Urinary bladder (tissue), 4 donors: ENCODE measurements around the gene GNPDA2. TPM values are rescaled to one million over a fixed set of nuclear protein-coding genes. Genes with fewer than 3 reads are reported as not detected.
A peak's percentile ranks its signal among the peaks of the same experiment; 100 is the strongest.
"Not testable (repeated sequence)": the region's sequence is repeated elsewhere in the genome, so short reads cannot be mapped to it uniquely, and the experiment has no call there.

Experiments used
- DNase-seq: peaks from one replicate; pipeline ENCODE4 v3.0.0-alpha.2; 2015; ENCODE audit errors: extremely low spot score
- H3K27ac ChIP-seq: one replicate; pipeline ENCODE4 v1.5.1; 2013; ENCODE audit warnings: low read depth, mild to moderate bottlenecking, moderate library complexity
- H3K36me3 ChIP-seq: one replicate; pipeline ENCODE4 v1.6.1; 2013; ENCODE audit warnings: mild to moderate bottlenecking, moderate library complexity; ENCODE audit not compliant: insufficient read depth
- H3K4me1 ChIP-seq: one replicate; pipeline ENCODE4 v1.6.1; 2013; ENCODE audit warnings: mild to moderate bottlenecking, moderate library complexity; ENCODE audit not compliant: insufficient read depth
- H3K4me3 ChIP-seq: one replicate; pipeline ENCODE4 v1.5.1; 2013; ENCODE audit warnings: low read depth, low read length
- WGBS: extraction: QIAGEN DNeasy Blood & Tissue Kit; methylation state at CpG from one replicate; pipeline ENCODE4 v1.1.7; 2013; 5-methylcytosine and 5-hydroxymethylcytosine counted together
- polyA plus RNA-seq: library from polyadenylated mRNA; stranded (reverse); fragments of 200-250 nt; gene quantifications from one replicate; pipeline ENCODE4 v1.2.3, GENCODE V29; 2013
- total RNA-seq: library from RNA; depleted of rRNA; stranded (reverse); fragments of >200 nt; gene quantifications from one replicate; pipeline ENCODE4 v1.2.3, GENCODE V29; 2014
- donor health status: healthy with polysubstance abuse.
- donor health status: healthy.

The GNPDA2 gene
- total RNA-seq (48.8 TPM), polyA plus RNA-seq (22.7 TPM)

GRCh38 chr4:44726038-44726871, at the start of gene GNPDA2:
Gene GNPDA2 (minus strand): TSS chr4:44726556. CDS start chr4:44722207, 4,349 bp downstream.
- under 1% methylated on average over 65 of the region's 65 CpGs for WGBS
- Histone ChIP-seq H3K4me1 (no peaks in the 10 kb centered on the region), H3K4me3 (peak within 1 kb of the TSS; percentile 81), H3K36me3 (no peaks in the 10 kb centered on the region), H3K27ac (peak within 1 kb of the TSS; percentile 65)
- peak; percentile 80 for DNase-seq

- no peak overlapping the region for H3K4me3 ChIP-seq
- H3K27ac ChIP-seq = no peak overlapping the region
- no peaks in the 10 kb centered on the region for H3K4me1 ChIP-seq
- no peak for DNase-seq
- 89% methylated on average over 6 of the region's 6 CpGs for WGBS
- H3K36me3 ChIP-seq = no peaks in the 10 kb centered on the region
Measured at GRCh38 chr4:44772340-44772739, 46.0 kb upstream of the GNPDA2 start.

DNA sequence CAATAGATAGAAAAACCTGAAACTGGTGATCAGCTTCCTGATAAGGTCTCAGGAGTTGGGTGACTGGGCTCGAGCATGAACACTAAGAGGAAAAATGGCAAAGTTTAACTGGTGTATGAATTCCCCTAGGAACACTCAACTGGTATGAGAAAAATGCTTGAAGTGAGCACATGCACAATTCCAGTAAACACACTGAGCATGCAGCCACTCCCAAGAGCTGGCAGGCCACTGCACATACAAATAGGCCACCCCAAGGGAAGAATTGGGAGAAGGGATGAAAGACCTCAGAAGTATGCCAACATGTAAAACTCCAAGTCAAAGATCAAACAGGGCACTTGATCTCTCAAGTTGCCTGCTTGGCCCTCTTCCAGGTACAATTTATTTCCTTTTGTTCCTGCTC, 45.4 kb upstream of the GNPDA2 start:
- Histone ChIP-seq H3K27ac (no peak overlapping the region), H3K4me1 (no peaks in the 10 kb centered on the region), H3K36me3 (no peaks in the 10 kb centered on the region), H3K4me3 (no peak overlapping the region)
- 78% methylated on average over 1 of the region's 1 CpG for WGBS
- no peak for DNase-seq

GRCh38 chr4:44766453-44766852, 40.1 kb upstream of the GNPDA2 start:
- DNase-seq = no peak
- H3K27ac ChIP-seq = no peak overlapping the region
- H3K4me3 ChIP-seq = no peak overlapping the region
- no peaks in the 10 kb centered on the region for H3K4me1 ChIP-seq
- H3K36me3 ChIP-seq = no peaks in the 10 kb centered on the region

- Histone ChIP-seq H3K36me3 (no peaks in the 10 kb centered on the region), H3K27ac (no peak overlapping the region), H3K4me3 (no peak overlapping the region), H3K4me1 (no peaks in the 10 kb centered on the region)
- WGBS = 66% methylated on average over 4 of the region's 4 CpGs
- no peak for DNase-seq
Measured at GRCh38 chr4:44765116-44765515, 38.8 kb upstream of the GNPDA2 start.

- no peak overlapping the region for H3K27ac ChIP-seq
- DNase-seq = no peak
- 24% methylated on average over 2 of the region's 2 CpGs for WGBS
- no peaks in the 10 kb centered on the region for H3K36me3 ChIP-seq
- no peak overlapping the region for H3K4me3 ChIP-seq
- H3K4me1 ChIP-seq = no peaks in the 10 kb centered on the region
Measured at GRCh38 chr4:44761306-44761705, 35.0 kb upstream of the GNPDA2 start.

DNA sequence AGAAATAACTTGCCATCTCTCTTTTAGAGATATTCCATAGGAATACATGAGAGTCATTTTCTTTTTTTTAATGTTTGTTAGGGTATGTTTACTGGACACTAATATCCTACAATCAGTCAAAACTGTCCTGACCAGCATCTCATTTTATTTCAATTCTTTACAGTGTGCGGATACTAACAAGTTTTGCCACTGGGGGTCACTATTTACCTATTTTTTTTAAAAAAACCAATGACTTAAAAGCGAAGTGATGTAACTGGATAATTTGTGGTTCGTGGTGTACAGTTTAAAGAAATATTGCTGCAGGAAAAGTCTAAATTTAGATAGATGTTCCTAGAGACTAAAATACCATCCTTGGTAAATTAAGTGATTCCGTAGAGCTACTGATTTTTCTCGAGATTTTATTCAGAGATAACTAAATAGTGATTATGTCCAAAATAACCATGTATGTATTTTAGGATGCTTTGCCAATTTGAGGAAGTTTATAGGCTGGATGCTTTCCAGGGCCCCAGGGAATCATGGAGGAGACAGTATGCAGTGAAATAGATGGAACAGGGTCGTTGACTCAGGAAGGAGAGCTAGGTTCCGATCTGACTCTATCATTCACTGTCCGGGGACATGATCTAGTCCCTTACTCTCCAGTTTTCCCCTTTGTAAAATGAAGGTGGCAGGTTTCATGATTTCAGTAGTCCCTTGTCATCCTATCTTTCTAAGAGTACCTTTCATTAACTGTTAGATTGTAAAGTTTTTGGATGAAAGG, 34.0 kb upstream of the GNPDA2 start:
- H3K36me3 ChIP-seq = no peaks in the 10 kb centered on the region
- WGBS = 15% methylated on average over 8 of the region's 8 CpGs
- H3K4me3 ChIP-seq = no peak overlapping the region
- H3K27ac ChIP-seq = no peak overlapping the region
- peak; percentile 13 for DNase-seq
- H3K4me1 ChIP-seq = no peaks in the 10 kb centered on the region

DNA sequence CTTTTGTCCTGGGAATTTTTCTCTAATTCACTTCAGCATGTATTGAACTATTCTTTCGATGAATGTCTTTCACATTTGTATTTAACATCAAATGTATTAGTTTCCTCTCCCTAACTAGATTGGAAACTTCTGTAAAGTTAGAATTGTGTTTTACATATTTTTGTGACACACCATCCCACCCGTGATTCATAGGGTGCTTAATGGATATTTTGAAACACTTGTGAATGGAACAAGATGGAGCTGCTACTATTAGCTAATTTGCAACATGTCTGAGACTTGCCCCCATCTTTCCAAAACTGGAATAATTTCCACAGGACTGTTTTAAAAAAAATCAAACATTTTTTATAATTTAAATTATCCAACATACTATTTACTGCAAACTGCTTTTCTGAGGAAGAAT, 30.2 kb upstream of the GNPDA2 start:
- no peaks in the 10 kb centered on the region for H3K36me3 ChIP-seq
- WGBS = 83% methylated on average over 2 of the region's 2 CpGs
- H3K4me3 ChIP-seq = no peak overlapping the region

DNA sequence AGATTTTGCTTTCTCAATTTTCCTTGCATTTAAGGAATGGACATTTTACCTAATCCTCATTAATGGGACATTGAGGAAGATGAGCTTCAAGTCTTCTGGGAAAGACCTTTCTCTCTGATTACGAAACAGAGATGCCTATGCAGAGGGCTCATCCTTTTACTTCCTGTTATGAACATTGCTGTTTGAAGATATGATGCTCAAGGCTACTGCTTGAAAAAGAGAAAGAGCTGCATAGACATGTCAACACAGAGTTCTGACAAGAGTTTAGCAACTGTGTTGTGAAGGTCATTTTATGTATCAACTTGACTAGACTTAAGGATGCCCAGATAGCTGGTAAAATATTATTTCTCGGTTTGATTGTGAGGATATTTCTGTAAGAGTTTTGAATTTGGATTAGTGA, 13.8 kb upstream of the GNPDA2 start:
- no peak overlapping the region for H3K4me3 ChIP-seq
- WGBS = 75% methylated on average over 2 of the region's 2 CpGs
- no peak overlapping the region for H3K27ac ChIP-seq
- no peaks in the 10 kb centered on the region for H3K4me1 ChIP-seq
- H3K36me3 ChIP-seq = no peaks in the 10 kb centered on the region
- no peak for DNase-seq

More for the DNA sequence above, 30.2 kb upstream of the GNPDA2 start:
- no peaks in the 10 kb centered on the region for H3K4me1 ChIP-seq
- H3K27ac ChIP-seq = no peak overlapping the region
- DNase-seq = no peak

DNA sequence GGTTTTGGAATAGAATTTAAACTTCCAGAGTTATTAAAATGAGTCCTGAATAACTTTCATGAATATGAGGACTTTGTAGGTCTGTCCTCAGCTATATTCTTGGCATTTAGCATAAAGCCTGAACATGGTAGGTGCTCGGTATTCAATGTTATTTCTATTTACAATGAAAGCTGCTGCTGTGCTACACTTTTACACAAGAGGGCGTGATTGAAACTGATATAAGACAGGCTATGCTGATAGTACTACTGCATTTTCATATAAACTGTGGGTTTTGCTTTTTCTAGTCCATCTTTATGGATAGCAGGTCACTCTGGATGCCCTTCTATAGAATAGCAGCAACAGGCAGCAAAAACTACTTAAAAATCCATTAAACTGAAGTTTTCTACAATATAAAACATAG, 12.3 kb upstream of the GNPDA2 start:
- Histone ChIP-seq H3K36me3 (no peaks in the 10 kb centered on the region), H3K4me3 (no peak overlapping the region), H3K27ac (no peak overlapping the region), H3K4me1 (no peaks in the 10 kb centered on the region)
- 33% methylated on average over 2 of the region's 2 CpGs for WGBS
- no peak for DNase-seq

DNA sequence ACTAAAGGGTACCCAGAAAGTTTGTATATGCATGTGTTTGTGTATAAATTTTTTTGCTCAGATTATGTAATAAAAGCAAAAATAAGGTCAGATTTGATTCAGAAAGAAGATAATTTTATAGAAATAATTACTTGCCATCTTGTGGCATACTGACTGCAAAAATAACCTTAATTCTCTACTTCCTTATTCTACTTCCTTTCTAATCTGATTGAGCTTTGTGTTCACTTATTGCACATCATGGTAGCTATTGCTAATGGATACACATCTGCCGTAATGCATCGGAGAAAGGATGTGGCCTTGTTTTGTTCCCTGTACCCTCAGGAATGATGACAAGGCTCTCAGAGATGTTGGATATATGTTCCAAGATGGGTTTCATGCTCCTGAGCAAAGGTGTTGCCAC, 10.5 kb upstream of the GNPDA2 start:
- no peak overlapping the region for H3K4me3 ChIP-seq
- H3K27ac ChIP-seq = no peak overlapping the region
- H3K4me1 ChIP-seq = no peaks in the 10 kb centered on the region
- WGBS = 92% methylated on average over 2 of the region's 2 CpGs
- no peak for DNase-seq
- no peaks in the 10 kb centered on the region for H3K36me3 ChIP-seq

DNA sequence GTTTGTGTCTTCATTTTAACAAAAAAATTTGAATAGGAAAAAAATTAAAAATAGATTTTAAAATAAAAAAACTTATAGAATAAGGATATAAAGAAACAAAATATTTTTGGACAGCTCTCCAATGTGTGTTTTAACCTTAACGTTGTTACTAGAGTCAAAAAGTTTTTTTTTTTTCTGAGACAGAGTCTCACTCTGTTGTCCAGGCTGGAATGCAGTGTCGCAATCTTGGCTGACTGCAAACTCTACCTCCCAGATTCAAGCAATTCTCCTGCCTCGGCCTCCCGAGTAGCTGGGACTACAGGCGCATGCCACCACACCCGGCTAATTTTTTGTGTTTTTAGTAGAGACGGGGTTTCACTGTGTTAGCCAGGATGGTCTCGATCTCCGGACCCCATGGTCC, 2.3 kb upstream of the GNPDA2 start:
- not testable (repeated sequence) for DNase-seq, H3K36me3 ChIP-seq, H3K27ac ChIP-seq, H3K4me3 ChIP-seq, H3K4me1 ChIP-seq
- 94% methylated on average over 9 of the region's 9 CpGs for WGBS

DNA sequence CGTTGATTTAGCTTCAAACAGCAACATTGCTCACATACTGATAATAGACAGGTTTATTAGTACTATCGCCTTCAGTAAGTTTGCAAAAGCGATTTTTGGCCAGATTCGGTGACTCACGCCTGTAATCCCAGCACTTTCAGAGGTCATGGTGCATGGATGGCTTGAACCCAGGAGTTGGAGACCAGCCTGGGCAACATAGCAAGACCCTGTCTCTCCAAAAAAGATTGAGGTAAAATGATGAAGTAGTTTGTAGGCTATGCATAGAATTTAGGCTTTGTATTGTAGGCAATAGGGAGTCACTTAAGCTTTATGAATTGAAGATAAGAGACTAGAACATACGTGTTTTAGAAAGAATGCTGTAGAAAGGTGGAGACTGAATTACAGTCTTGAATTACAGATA, 1.1 kb upstream of the GNPDA2 start:
- H3K4me1 ChIP-seq = no peaks in the 10 kb centered on the region
- 83% methylated on average over 6 of the region's 6 CpGs for WGBS
- H3K27ac ChIP-seq = no peak overlapping the region
- H3K36me3 ChIP-seq = no peaks in the 10 kb centered on the region
- no peak overlapping the region for H3K4me3 ChIP-seq
- DNase-seq = peak; percentile 1

DNA sequence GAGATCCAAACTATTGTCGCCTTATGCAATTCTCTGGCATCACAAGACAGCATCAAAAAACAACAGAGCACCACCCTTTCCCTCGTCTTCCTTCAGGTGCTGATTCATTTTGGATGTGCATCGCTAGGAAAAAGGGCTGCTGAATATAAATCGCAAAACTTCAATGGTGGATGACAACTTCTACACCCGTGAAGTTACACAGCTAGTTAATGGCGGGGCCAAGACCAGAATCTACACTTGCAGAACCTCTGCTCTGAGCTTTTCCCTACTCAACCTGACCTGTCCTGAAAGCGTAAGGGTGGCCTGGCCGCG, 674 bp downstream of the GNPDA2 start:
- Histone ChIP-seq H3K4me1 (no peaks in the 10 kb centered on the region), H3K36me3 (no peaks in the 10 kb centered on the region), H3K4me3 (peak overlapping the region; percentile 81), H3K27ac (no peak overlapping the region)
- DNase-seq = peak; percentile 2
- WGBS = 1% methylated on average over 9 of the region's 9 CpGs
